Naive B cell (primary cell): ENCODE results near the gene LTBR. TPM values are rescaled to one million over a fixed set of nuclear protein-coding genes. Genes with fewer than 3 reads are reported as not detected.
"Not testable (repeated sequence)": the region's sequence is repeated elsewhere in the genome, so short reads cannot be mapped to it uniquely, and the experiment has no call there.

Experiments
- ATAC-seq, 2 donors: fragments of 150-1000 bp; cut with Tn5 transposase; 2 replicates each; pipeline ENCODE4 v1.10.0; 2021; ENCODE audit warnings: low read depth in 2 of 2, mild to moderate bottlenecking in 2 of 2, moderate library complexity in 2 of 2
- DNase-seq: peaks from one replicate; pipeline ENCODE4 v3.0.0; 2022
- H3K27ac Mint-ChIP-seq, 6 donors: one replicate each; pipeline ENCODE4 v1.8.0; 2020 to 2022; ENCODE audit warnings: mild to moderate bottlenecking in 6 of 6, mixed read lengths in 6 of 6, moderate library complexity in 5 of 6, inconsistent platforms in 2 of 6
- H3K27me3 Mint-ChIP-seq, 3 donors: one replicate each; pipeline ENCODE4 v1.8.0; 2021 to 2022; ENCODE audit warnings: mixed read lengths in 3 of 3, mild to moderate bottlenecking in 1 of 3
- H3K36me3 Mint-ChIP-seq, 2 donors: one replicate each; pipeline ENCODE4 v1.8.0; 2020 to 2022; ENCODE audit warnings: mixed read lengths in 2 of 2, inconsistent platforms in 1 of 2, mild to moderate bottlenecking in 1 of 2
- H3K4me1 Mint-ChIP-seq, 3 donors: one replicate each; pipeline ENCODE4 v1.8.0; 2020 to 2022; ENCODE audit warnings: mixed read lengths in 3 of 3, inconsistent platforms in 1 of 3, mild to moderate bottlenecking in 1 of 3, moderate library complexity in 1 of 3
- H3K4me3 Mint-ChIP-seq, 8 donors: one replicate each; pipeline ENCODE4 v1.8.0; 2020 to 2022; ENCODE audit warnings: mild to moderate bottlenecking in 8 of 8, mixed read lengths in 8 of 8, moderate library complexity in 8 of 8, inconsistent platforms in 2 of 8
- H3K9me3 Mint-ChIP-seq, 7 donors: one replicate each; pipeline ENCODE4 v1.8.0; 2020 to 2022; ENCODE audit warnings: mixed read lengths in 7 of 7, mild to moderate bottlenecking in 5 of 7, inconsistent platforms in 2 of 7, moderate library complexity in 1 of 7
- polyA plus RNA-seq, 6 donors: library from polyadenylated mRNA; unstranded; fragments of 300-500 nt; fragmentation: Illumina TruSeq; gene quantifications; one replicate each; pipeline ENCODE4 v1.2.3, GENCODE V29; 2021; ENCODE audit warnings: low read depth in 6 of 6

The LTBR gene
- polyA plus RNA-seq, 6 donors from 2014 or later = 0.20 to 0.90 (median 0.22) TPM; not detected in 3

DNA sequence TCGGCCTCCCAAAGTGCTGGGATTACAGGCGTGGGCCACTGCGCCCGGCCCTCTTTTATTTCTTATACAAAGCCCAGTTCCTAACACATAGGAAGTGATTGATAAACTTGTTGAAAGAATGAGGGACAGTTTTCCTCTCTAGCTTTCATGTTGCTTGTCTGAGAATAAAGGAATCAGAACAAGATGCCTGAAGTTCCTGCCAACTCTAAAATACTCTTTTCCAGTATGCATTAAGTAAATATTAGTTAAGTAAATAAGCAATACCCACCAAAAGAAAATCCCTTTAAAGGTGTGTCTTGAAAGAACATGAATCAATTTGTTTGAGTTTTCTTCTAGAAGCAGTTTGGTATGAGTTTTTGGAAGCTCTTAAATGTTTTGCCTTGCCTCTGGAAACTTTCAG is 36.4 kb downstream of the LTBR start:
- Mint-ChIP-seq H3K27ac (no peak overlapping the region), H3K27me3 (peaks cover 10 to 13% (median 11%) of the 10 kb centered on the region in 3 donors)
- DNase-seq = no peak

GRCh38 chr12:6423267-6424007 is 39.5 kb downstream of the LTBR start:
- ATAC-seq (peak; percentile 32 to 44), DNase-seq (peak; percentile 78)
- Mint-ChIP-seq H3K4me1 (peaks cover 29 to 48% (median 36%) of the 10 kb centered on the region in 3 donors), H3K27ac (peak overlapping the region; percentile 56 to 91 (median 89)), H3K36me3 (no peaks in the 10 kb centered on the region), H3K27me3 (peaks cover 0 to 5% (median 0%) of the 10 kb centered on the region in 3 donors), H3K4me3 (peak overlapping the region in 6 of 8 donors; percentile 10 to 78 (median 20)), H3K9me3 (no peaks in the 10 kb centered on the region)

More for the DNA sequence above, 36.4 kb downstream of the LTBR start:
- H3K4me3 Mint-ChIP-seq = no peak overlapping the region
- H3K4me1 Mint-ChIP-seq = peaks cover 17 to 24% (median 19%) of the 10 kb centered on the region in 3 donors
- H3K36me3 Mint-ChIP-seq = no peaks in the 10 kb centered on the region
- no peaks in the 10 kb centered on the region for H3K9me3 Mint-ChIP-seq
- ATAC-seq = no peak

DNA sequence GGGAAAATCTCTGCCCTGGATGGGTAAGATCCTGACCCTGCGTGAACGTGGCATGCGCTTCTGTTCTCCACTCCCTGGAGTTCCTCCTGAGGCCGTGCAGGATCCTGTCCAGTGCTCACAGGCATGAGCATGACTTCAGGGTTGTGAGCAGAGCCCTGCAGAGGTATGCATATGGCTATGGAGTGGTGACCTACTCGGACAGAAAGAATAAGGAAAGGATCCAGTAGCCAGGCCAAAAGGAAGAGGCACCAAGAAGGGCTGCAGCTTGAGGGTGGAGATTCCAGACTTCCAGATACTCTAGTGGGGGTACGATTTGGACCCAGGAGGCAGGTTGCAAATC is 40.0 kb downstream of the LTBR start:
- peaks cover 29 to 49% (median 36%) of the 10 kb centered on the region in 3 donors for H3K4me1 Mint-ChIP-seq
- H3K4me3 Mint-ChIP-seq = peak overlapping the region in 4 of 8 donors; percentile 10 to 78 (median 16)
- H3K9me3 Mint-ChIP-seq = no peaks in the 10 kb centered on the region
- peaks cover 0 to 5% (median 0%) of the 10 kb centered on the region in 3 donors for H3K27me3 Mint-ChIP-seq
- DNase-seq = no peak
- peak overlapping the region in 5 of 6 donors; percentile 56 to 91 (median 90) for H3K27ac Mint-ChIP-seq
- ATAC-seq = no peak
- H3K36me3 Mint-ChIP-seq = no peaks in the 10 kb centered on the region

DNA sequence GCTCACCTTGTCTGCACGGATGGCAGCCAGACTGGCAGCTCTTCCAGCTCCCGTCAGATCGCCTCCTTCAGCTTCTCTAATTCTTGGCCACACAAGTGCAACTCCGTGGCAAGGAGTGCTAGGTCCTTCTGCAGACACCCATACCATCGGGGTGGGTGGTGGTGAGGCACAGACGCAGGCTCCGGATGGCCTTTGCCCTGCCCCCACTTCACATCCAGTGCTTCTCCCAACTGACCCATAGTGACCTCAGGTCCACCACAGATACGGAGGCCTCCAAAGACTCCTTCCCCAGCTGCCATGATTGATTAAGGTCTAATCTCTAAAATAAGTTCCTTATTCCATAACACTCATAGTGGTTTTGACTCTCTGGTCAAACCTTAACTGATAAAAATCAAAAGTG is 40.9 kb downstream of the LTBR start:
- Mint-ChIP-seq H3K27me3 (peaks cover 0 to 5% (median 0%) of the 10 kb centered on the region in 3 donors), H3K36me3 (no peaks in the 10 kb centered on the region), H3K4me1 (peaks cover 29 to 51% (median 36%) of the 10 kb centered on the region in 3 donors), H3K4me3 (no peak overlapping the region), H3K9me3 (no peaks in the 10 kb centered on the region), H3K27ac (peak overlapping the region; percentile 53 to 99 (median 88))
- ATAC-seq (no peak), DNase-seq (no peak)

GRCh38 chr12:6425590-6426531 is 41.9 kb downstream of the LTBR start:
- peak; percentile 59 to 63 for ATAC-seq
- peak; percentile 66 for DNase-seq
- Mint-ChIP-seq H3K36me3 (no peaks in the 10 kb centered on the region), H3K27me3 (peaks cover 0 to 5% (median 0%) of the 10 kb centered on the region in 3 donors), H3K27ac (peak overlapping the region; percentile 94 to 100 (median 100)), H3K4me1 (peaks cover 38 to 61% (median 45%) of the 10 kb centered on the region in 3 donors), H3K9me3 (no peaks in the 10 kb centered on the region), H3K4me3 (peak overlapping the region in 7 of 8 donors; percentile 0 to 93 (median 76))

- DNase-seq (peak; percentile 89), ATAC-seq (peak; percentile 79 to 80)
- Mint-ChIP-seq H3K4me3 (peak overlapping the region; percentile 74 to 94 (median 86)), H3K36me3 (no peaks in the 10 kb centered on the region), H3K27ac (peak overlapping the region; percentile 94 to 100 (median 100)), H3K9me3 (no peaks in the 10 kb centered on the region), H3K4me1 (peaks cover 44 to 71% (median 51%) of the 10 kb centered on the region in 3 donors), H3K27me3 (peaks cover 0 to 5% (median 0%) of the 10 kb centered on the region in 3 donors)
Observed at GRCh38 chr12:6426882-6427671, 43.1 kb downstream of the LTBR start.

DNA sequence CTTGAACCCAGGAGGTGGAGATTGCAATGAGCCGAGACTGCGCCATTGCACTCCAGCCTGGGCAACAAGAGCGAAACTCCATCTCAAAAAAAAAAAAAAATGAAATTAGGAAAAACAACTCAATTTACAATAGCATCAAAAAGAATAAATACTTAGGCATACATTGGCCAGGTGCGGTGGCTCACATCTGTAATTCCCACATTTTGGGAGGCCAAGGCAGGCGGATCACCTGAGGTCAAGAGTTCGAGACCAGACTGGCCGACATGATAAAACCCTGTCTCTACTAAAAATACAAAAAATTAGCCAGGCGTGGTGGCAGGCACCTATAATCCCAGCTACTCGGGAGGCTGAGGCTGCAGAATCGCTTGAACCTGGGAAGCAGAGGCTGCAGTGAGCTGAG is 43.8 kb downstream of the LTBR start:
- not testable (repeated sequence) for H3K27me3 Mint-ChIP-seq, ATAC-seq, DNase-seq, H3K9me3 Mint-ChIP-seq, H3K36me3 Mint-ChIP-seq
- Mint-ChIP-seq H3K27ac (peak overlapping the region; percentile 94 to 100 (median 100)), H3K4me3 (peak overlapping the region in 7 of 8 donors; percentile 74 to 94 (median 86)), H3K4me1 (peaks cover 46 to 78% (median 55%) of the 10 kb centered on the region in 3 donors)

DNA sequence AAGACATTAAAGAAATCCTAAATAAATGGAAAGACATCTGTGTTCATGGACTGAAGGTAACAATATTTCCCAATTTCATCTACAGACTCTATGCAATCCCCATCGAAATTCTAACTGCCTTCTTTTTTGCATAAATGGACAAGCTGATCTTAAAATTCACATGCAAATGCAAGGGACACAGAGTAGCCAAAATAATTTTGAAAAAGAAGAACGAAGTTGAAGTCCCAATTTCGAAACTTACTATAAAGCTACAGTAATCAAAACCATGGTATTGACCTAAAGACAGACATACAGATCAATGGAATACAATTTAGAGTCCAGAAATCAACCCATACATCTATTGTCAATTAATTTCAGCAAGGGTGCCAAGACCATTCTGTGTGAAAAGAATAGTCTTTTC is 44.4 kb downstream of the LTBR start:
- Mint-ChIP-seq H3K4me1 (peaks cover 49 to 80% (median 59%) of the 10 kb centered on the region in 3 donors), H3K27me3 (peaks cover 0 to 3% (median 0%) of the 10 kb centered on the region in 3 donors), H3K4me3 (peak overlapping the region in 7 of 8 donors; percentile 12 to 89 (median 52)), H3K9me3 (no peaks in the 10 kb centered on the region), H3K27ac (peak overlapping the region; percentile 86 to 100 (median 98)), H3K36me3 (no peaks in the 10 kb centered on the region)
- no peak for DNase-seq
- ATAC-seq = no peak

GRCh38 chr12:6430124-6430989 is 46.4 kb downstream of the LTBR start:
- DNase-seq (no peak), ATAC-seq (no peak)
- Mint-ChIP-seq H3K4me1 (peaks cover 50 to 75% (median 53%) of the 10 kb centered on the region in 3 donors), H3K27ac (peak overlapping the region; percentile 0 to 88 (median 68)), H3K9me3 (no peaks in the 10 kb centered on the region), H3K36me3 (no peaks in the 10 kb centered on the region), H3K27me3 (no peaks in the 10 kb centered on the region), H3K4me3 (peak overlapping the region in 7 of 8 donors; percentile 8 to 73 (median 63))

GRCh38 chr12:6432991-6433390 is 49.0 kb downstream of the LTBR start:
- no peaks in the 10 kb centered on the region for H3K27me3 Mint-ChIP-seq
- H3K4me1 Mint-ChIP-seq = peaks cover 29 to 48% (median 30%) of the 10 kb centered on the region in 3 donors
- DNase-seq = no peak
- H3K4me3 Mint-ChIP-seq = peak overlapping the region in 4 of 8 donors; percentile 19 to 75 (median 46)
- H3K9me3 Mint-ChIP-seq = no peaks in the 10 kb centered on the region
- peak; percentile 85 to 87 for ATAC-seq
- H3K36me3 Mint-ChIP-seq = no peaks in the 10 kb centered on the region
- peak overlapping the region in 3 of 6 donors; percentile 59 to 76 (median 73) for H3K27ac Mint-ChIP-seq

- DNase-seq (no peak), ATAC-seq (no peak)
- Mint-ChIP-seq H3K4me1 (peaks cover 29 to 43% (median 30%) of the 10 kb centered on the region in 3 donors), H3K9me3 (no peaks in the 10 kb centered on the region), H3K27ac (peak overlapping the region in 3 of 6 donors; percentile 9 to 70 (median 44)), H3K36me3 (no peaks in the 10 kb centered on the region), H3K27me3 (no peaks in the 10 kb centered on the region), H3K4me3 (peak overlapping the region in 2 of 8 donors; percentile 10 to 65)
Observed at GRCh38 chr12:6434205-6435140, 50.5 kb downstream of the LTBR start.
